Retinal pigment epithelial cell (primary cell): Measurements from ENCODE around the gene ARHGEF25.
"Not testable (repeated sequence)": the region's sequence is repeated elsewhere in the genome, so short reads cannot be mapped to it uniquely, and the experiment has no call there.

Experiments used
- DNase-seq: peaks from one replicate; pipeline ENCODE4 v3.0.0-alpha.2; 2010; ENCODE audit warnings: low read depth
- H3K4me3 ChIP-seq: 2 replicates; pipeline ENCODE4 v1.5.1; 2011; ENCODE audit warnings: mild to moderate bottlenecking, low read length, control low read depth, moderate library complexity
- CTCF ChIP-seq: conservative IDR thresholded peaks from 2 replicates; pipeline ENCODE4 v1.5.1; 2011; ENCODE audit warnings: low read depth, low read length, control low read depth, inconsistent platforms

The ARHGEF25 gene

DNA sequence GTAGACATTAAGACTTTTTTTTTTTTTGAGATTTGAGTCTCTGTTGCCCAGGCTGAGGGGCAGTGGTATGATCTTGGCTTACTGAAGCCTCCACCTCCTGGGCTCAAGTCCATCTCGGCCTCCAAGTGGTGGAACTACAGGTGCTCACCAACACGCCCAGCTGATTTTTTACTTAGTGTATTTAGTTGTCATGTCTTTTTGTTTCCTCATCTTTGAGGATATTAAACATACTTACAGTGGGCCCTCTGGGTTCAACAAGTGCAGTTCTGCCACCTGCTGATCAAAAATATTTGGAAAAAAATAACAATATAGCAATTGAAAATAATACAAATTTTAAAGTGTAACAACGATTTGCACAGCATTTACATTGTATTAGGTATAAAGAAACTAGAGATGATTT is 26.1 kb downstream of the ARHGEF25 start:
- no peak for TF ChIP-seq CTCF

DNA sequence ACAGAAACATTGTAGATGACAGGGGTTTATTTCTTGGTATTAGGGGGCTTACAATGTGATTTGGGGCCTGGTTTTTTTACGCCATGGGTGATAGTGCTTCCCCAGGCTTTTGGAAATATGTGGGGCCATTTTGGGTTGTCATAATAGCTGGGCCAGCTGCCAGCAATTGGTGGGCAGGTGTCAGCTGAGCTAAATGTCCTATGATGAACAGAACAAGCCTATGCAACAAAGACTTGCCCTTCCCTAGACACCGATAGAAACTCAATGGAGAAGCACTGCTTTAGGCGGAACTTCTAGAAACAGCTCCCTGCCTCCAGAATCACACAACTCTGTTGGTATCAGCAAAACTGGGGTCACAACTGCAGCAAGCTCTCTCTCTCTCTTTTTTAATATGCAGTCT is 26.9 kb downstream of the ARHGEF25 start:
- no peak for DNase-seq
- no peak overlapping the region for H3K4me3 ChIP-seq
- no peak for TF ChIP-seq CTCF

More for the DNA sequence above, 26.1 kb downstream of the ARHGEF25 start:
- H3K4me3 ChIP-seq = no peak overlapping the region
- DNase-seq = no peak

DNA sequence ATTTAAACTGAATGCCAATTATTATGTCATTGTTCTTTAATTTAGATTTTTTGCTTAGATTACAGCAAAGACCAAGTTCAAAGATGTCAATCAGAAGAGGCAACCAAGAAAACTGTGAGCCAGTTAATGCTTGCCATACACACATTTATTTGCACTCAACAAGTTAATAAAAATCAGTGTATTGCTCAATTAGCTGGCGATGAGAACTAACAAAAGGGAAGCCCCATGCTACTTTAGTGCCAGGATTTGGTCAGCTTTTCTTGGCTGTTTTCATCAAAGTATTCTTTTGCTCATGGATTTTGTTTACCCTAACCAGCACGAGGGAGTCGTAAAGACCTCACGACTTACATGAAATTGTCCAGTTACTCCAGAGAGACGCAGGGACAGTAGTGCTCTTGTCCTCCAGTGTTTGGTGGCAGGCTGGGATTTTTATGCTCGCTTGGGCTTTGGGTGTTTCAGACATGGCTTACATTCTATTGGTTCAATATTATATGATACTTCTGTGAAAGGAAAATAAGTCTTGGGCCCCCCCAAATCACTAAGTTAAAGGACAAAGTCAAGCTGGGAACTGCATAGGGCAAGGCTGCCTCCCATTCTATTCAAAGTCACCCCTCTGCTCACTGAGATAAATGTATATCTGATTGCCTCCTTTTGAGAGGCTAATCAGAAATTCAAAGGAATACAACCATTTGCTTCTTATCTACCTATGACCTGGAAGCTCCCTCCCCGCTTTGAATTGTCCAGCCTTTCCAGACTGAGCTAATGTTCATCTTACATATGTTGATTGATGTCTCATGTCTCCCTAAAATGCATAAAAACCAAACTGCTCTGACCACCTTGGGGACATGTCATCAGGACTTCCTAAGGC is 29.2 kb downstream of the ARHGEF25 start:
- no peak overlapping the region for H3K4me3 ChIP-seq
- no peak for TF ChIP-seq CTCF
- no peak for DNase-seq

DNA sequence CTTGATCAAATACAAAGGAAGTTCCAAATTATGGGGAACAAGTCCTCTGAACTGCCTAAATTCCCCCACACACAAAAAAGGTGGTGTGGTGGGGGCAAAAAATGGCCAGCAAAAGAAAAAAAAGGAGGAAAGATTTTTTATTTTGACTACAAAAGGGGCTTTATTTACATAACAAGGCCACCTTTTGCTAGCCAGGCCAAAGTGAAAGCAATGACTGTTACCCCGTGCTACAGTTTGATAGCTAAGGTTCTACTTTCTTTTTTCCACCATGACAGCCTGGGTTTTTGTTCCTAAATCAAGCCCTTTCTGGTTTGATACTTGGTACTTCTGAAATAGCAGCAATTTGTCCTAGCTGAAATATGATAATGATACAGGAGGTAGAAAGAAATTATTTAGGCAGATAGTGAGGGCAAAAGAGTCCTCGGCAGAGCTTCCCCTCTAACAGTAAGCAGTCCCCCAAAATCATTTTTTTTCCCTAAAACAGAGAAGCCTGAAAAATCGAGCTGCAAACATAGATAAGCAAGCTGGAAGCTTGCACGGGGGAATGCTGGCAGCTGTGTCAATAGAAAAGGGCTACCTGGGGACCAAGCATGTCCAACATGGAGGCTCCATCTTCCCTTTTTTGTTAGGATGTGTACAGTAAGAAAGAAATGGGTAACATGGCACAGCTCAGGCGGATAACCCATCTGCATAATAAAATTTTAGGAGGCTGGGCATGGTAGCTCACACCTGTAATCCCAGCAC is 30.6 kb downstream of the ARHGEF25 start:
- H3K4me3 ChIP-seq = no peak overlapping the region
- TF ChIP-seq CTCF = no peak
- DNase-seq = no peak

DNA sequence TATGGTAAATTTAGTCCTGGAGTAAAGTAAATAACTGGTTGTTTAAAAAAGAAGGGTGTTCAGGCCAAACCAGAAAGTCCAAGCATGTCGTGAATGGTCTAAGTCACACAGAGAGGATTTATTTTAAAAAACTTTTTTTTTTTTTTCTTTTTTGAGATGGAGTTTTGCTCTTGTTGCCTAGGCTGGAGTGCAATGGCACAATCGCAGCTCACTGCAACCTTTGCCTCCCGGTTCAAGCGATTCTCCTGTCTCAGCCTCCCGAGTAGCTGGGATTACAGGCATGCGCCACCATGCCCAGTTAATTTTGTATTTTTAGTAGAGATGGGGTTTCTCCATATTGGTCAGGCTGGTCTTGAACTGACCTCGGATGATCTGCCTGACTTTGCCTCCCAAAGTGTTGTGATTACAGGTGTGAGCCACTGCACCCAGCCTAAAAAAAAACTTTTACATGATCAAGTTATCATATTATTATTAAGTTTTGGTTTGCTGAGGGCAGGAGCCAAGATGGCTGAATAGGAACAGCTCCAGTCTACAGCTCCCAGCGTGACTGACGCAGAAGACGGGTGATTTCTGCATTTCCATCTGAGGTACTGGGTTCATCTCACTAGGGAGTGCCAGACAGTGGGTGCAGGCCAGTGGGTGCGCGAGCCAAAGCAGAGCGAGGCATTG is 34.9 kb downstream of the ARHGEF25 start:
- not testable (repeated sequence) for H3K4me3 ChIP-seq, DNase-seq

GRCh38 chr12:57646659-57647049 is 35.4 kb downstream of the ARHGEF25 start:
- H3K4me3 ChIP-seq, DNase-seq: not testable (repeated sequence)

DNA sequence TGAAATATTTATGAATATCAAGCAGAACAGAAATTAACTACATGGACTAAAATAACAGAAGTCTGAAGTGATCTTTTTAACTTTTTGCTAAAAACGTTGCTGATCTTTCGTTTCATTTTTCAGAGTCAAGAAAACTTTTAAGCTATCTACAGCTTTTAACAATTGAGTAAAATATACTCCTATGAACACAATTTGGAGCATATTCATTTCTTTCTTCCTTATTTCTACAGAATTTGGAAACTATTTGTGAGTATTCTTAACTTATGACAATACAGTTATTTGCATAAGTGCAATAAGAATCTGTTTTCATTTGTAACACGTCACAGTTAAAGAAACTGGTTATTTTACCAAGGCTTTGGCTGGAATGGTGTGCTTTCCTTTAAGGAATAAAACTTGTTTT is 42.8 kb downstream of the ARHGEF25 start:
- H3K4me3 ChIP-seq = no peak overlapping the region
- DNase-seq = no peak
- no peak for TF ChIP-seq CTCF
